HG03159 (cell line): ENCODE results near the gene TSPEAR.

Experiments
- ATAC-seq: cut with Tn5 transposase; IDR thresholded peaks from one replicate; pipeline ENCODE4 v1.9.1; 2021; ENCODE audit warnings: mild to moderate bottlenecking, moderate library complexity; ENCODE audit not compliant: unreplicated experiment

TSPEAR gene

GRCh38 chr21:44521928-44522752 lies 189.2 kb downstream of the TSPEAR start:
- no peak for ATAC-seq

- no peak for ATAC-seq
These were observed 190.0 kb downstream of the TSPEAR start for GRCh38 chr21:44521301-44521927.

- no peak for ATAC-seq
These were observed 190.8 kb downstream of the TSPEAR start for GRCh38 chr21:44520326-44521300.

GRCh38 chr21:44519346-44520325 lies 191.7 kb downstream of the TSPEAR start:
- no peak for ATAC-seq

- no peak for ATAC-seq
These were observed 192.7 kb downstream of the TSPEAR start for GRCh38 chr21:44518686-44519085.

- no peak for ATAC-seq
These were observed 194.0 kb downstream of the TSPEAR start for GRCh38 chr21:44517175-44517899.

GRCh38 chr21:44516828-44517174 lies 194.6 kb downstream of the TSPEAR start:
- ATAC-seq: no peak

GRCh38 chr21:44516342-44516741 lies 195.0 kb downstream of the TSPEAR start:
- ATAC-seq: no peak

- ATAC-seq: no peak
These were observed 195.8 kb downstream of the TSPEAR start for GRCh38 chr21:44515359-44516165.

GRCh38 chr21:44514746-44515358 lies 196.5 kb downstream of the TSPEAR start:
- no peak for ATAC-seq

GRCh38 chr21:44514218-44514520 lies 197.2 kb downstream of the TSPEAR start:
- no peak for ATAC-seq

GRCh38 chr21:44513389-44514217 lies 197.8 kb downstream of the TSPEAR start:
- no peak for ATAC-seq

- ATAC-seq: no peak
These were observed 198.6 kb downstream of the TSPEAR start for GRCh38 chr21:44512496-44513388.

GRCh38 chr21:44511938-44512275 lies 199.5 kb downstream of the TSPEAR start:
- no peak for ATAC-seq

GRCh38 chr21:44511219-44511937 lies 200.0 kb downstream of the TSPEAR start:
- no peak for ATAC-seq
